GM13976 (cell line): ENCODE results near the gene MKRN3.

Source experiments
- DNase-seq: peaks from one replicate; pipeline ENCODE4 v3.0.0; 2012; ENCODE audit warnings: low spot score
- CTCF ChIP-seq: IDR thresholded peaks from 2 replicates; pipeline ENCODE4 v1.5.1; 2012; ENCODE audit warnings: borderline replicate concordance, mild to moderate bottlenecking; ENCODE audit not compliant: insufficient read depth; ENCODE audit errors: extremely low read depth, missing control alignments, control extremely low read depth
- in situ Hi-C: fragments of 300-500 bp; cut with MboI; formaldehyde crosslinking; loops from one replicate; pipeline ENCODE4 v1.12.0; 2022; ENCODE audit warnings: low sequenced_read_pairs, mixed read lengths, inconsistent platforms; ENCODE audit not compliant: unreplicated experiment

The MKRN3 gene

GRCh38 chr15:23536659-23537058, 28.8 kb upstream of the MKRN3 start:
- TF ChIP-seq CTCF, result no peak
- in situ Hi-C loops, result no loop called here
- no peak for DNase-seq

GRCh38 chr15:23538648-23539047, 26.8 kb upstream of the MKRN3 start:
- in situ Hi-C loops, result no loop called here
- TF ChIP-seq CTCF, result no peak
- no peak for DNase-seq

GRCh38 chr15:23539892-23540291, 25.6 kb upstream of the MKRN3 start:
- in situ Hi-C loops, result no loop called here
- DNase-seq, result no peak
- no peak for TF ChIP-seq CTCF

GRCh38 chr15:23546158-23546557, 19.3 kb upstream of the MKRN3 start:
- no peak for TF ChIP-seq CTCF
- in situ Hi-C loops, result no loop called here

GRCh38 chr15:23548071-23548470, 17.4 kb upstream of the MKRN3 start:
- in situ Hi-C loops, result no loop called here
- DNase-seq, result no peak
- TF ChIP-seq CTCF, result no peak

More at GRCh38 chr15:23546158-23546557, 19.3 kb upstream of the MKRN3 start:
- no peak for DNase-seq

- DNase-seq, result no peak
- in situ Hi-C loops, result no loop called here
- no peak for TF ChIP-seq CTCF
Measured at GRCh38 chr15:23561914-23562313, 3.6 kb upstream of the MKRN3 start.
